Measurements from ENCODE around the gene RBBP4. TPM values are rescaled to one million over a fixed set of nuclear protein-coding genes. Genes with fewer than 3 reads are reported as not detected.

The RBBP4 gene
- total and polyA plus RNA-seq, 2 donors from 2014 or later = 49.5 to 177 TPM

- peak within 1 kb of the TSS; percentile 87 to 100 (median 100) for H3K9ac ChIP-seq (ENCODE audit: low read length in 3 of 3)
- peak within 1 kb of the TSS; percentile 99 to 100 for H3K27ac ChIP-seq (ENCODE audit: low read depth in 2 of 2, low read length in 2 of 2)
- no peak for TF ChIP-seq CTCF (IDR thresholded peaks at IDR 0.05; ENCODE audit: borderline replicate concordance, extremely low read depth, insufficient read depth)
- H3K4me1 ChIP-seq (ENCODE audit: control insufficient read depth in 2 of 3, insufficient read depth in 2 of 3, low read depth in 1 of 3, low read length in 3 of 3) = peaks cover 0 to 6% (median 2%) of the 10 kb centered on the region in 3 donors
- peak; percentile 15 for FAIRE-seq
- intact Hi-C loops (cut with DNase I) = no loop called here
- H3K9me3 ChIP-seq (ENCODE audit: control insufficient read depth in 2 of 3, insufficient read depth in 1 of 3, low read length in 3 of 3) = no peaks in the 10 kb centered on the region
- peaks cover 0 to 16% (median 4%) of the 10 kb centered on the region in 3 donors for H3K36me3 ChIP-seq (ENCODE audit: control insufficient read depth in 2 of 3, insufficient read depth in 3 of 3, low read length in 3 of 3)
- DNase-seq = peak; percentile 90 to 98 (median 95)
- no peaks in the 10 kb centered on the region for H3K27me3 ChIP-seq (ENCODE audit: control insufficient read depth, insufficient read depth, low read length)
- H3K4me3 ChIP-seq (ENCODE audit: low read length in 3 of 3) = peak within 1 kb of the TSS; percentile 96 to 100 (median 99)
Measured at GRCh38 chr1:32650248-32650751, 708 bp upstream of the RBBP4 start, which contains the start of gene ZBTB8OS. Gene ZBTB8OS (minus strand): TSS chr1:32650550. CDS start chr1:32650529, 21 bp downstream.

- peaks cover 0 to 6% (median 2%) of the 10 kb centered on the region in 3 donors for H3K4me1 ChIP-seq (ENCODE audit: control insufficient read depth in 2 of 3, insufficient read depth in 2 of 3, low read depth in 1 of 3, low read length in 3 of 3)
- no peak for TF ChIP-seq CTCF (IDR thresholded peaks at IDR 0.05; ENCODE audit: borderline replicate concordance, extremely low read depth, insufficient read depth)
- no peaks in the 10 kb centered on the region for H3K9me3 ChIP-seq (ENCODE audit: control insufficient read depth in 2 of 3, insufficient read depth in 1 of 3, low read length in 3 of 3)
- no peaks in the 10 kb centered on the region for H3K27me3 ChIP-seq (ENCODE audit: control insufficient read depth, insufficient read depth, low read length)
- intact Hi-C loops (cut with DNase I) = no loop called here
- peak overlapping the region; percentile 69 to 89 (median 87) for H3K9ac ChIP-seq (ENCODE audit: low read length in 3 of 3)
- peak in 1 of 5 donors; percentile 75 for DNase-seq
- peaks cover 0 to 16% (median 4%) of the 10 kb centered on the region in 3 donors for H3K36me3 ChIP-seq (ENCODE audit: control insufficient read depth in 2 of 3, insufficient read depth in 3 of 3, low read length in 3 of 3)
- H3K27ac ChIP-seq (ENCODE audit: low read depth in 2 of 2, low read length in 2 of 2) = peak overlapping the region; percentile 95 to 99
- no peak for FAIRE-seq
- H3K4me3 ChIP-seq (ENCODE audit: low read length in 3 of 3) = peak overlapping the region; percentile 40 to 99 (median 84)
Measured at GRCh38 chr1:32651461-32652073, 559 bp downstream of the RBBP4 start.

GRCh38 chr1:32652244-32652962 lies 1.4 kb downstream of the RBBP4 start:
- H3K4me3 ChIP-seq (ENCODE audit: low read length in 3 of 3) = peak overlapping the region; percentile 1 to 99 (median 40)
- TF ChIP-seq CTCF (IDR thresholded peaks at IDR 0.05; ENCODE audit: borderline replicate concordance, extremely low read depth, insufficient read depth) = no peak
- intact Hi-C loops (cut with DNase I) = no loop called here
- DNase-seq (no peak), FAIRE-seq (no peak)
- no peaks in the 10 kb centered on the region for H3K9me3 ChIP-seq (ENCODE audit: control insufficient read depth in 2 of 3, insufficient read depth in 1 of 3, low read length in 3 of 3)
- H3K36me3 ChIP-seq (ENCODE audit: control insufficient read depth in 2 of 3, insufficient read depth in 3 of 3, low read length in 3 of 3) = peaks cover 0 to 19% (median 7%) of the 10 kb centered on the region in 3 donors
- H3K4me1 ChIP-seq (ENCODE audit: control insufficient read depth in 2 of 3, insufficient read depth in 2 of 3, low read depth in 1 of 3, low read length in 3 of 3) = peaks cover 0 to 6% (median 2%) of the 10 kb centered on the region in 3 donors
- H3K27me3 ChIP-seq (ENCODE audit: control insufficient read depth, insufficient read depth, low read length) = no peaks in the 10 kb centered on the region
- H3K9ac ChIP-seq (ENCODE audit: low read length in 3 of 3) = peak overlapping the region in 2 of 3 donors; percentile 41 to 89
- H3K27ac ChIP-seq (ENCODE audit: low read depth in 2 of 2, low read length in 2 of 2) = no peak overlapping the region

Data from kidney (tissue), 14 donors.